Spleen (tissue), 11 donors: ENCODE measurements around the gene RHOBTB1. TPM values are rescaled to one million over a fixed set of nuclear protein-coding genes. Genes with fewer than 3 reads are reported as not detected.

Experiments used
- DNase-seq: peaks from one replicate; pipeline ENCODE4 v3.0.0-alpha.2; 2020
- H3K27ac ChIP-seq, 8 donors: fragments of 200-600 bp; sonication (generic) in 7 of 8; 1 replicate in 4 of 8; 2 replicates in 4 of 8; pipeline versions ENCODE4 v1.5.0 to v1.8.0; 2016 to 2021; ENCODE audit warnings: inconsistent platforms in 4 of 8, mild to moderate bottlenecking in 4 of 8, moderate library complexity in 1 of 8
- H3K27me3 ChIP-seq, 7 donors: fragments of 200-600 bp; sonication (generic) in 6 of 7; replicated peaks in 1 of 7; 1 replicate in 4 of 7; 2 replicates in 3 of 7; pipeline versions ENCODE4 v1.5.0 to v1.8.0; 2016 to 2021; ENCODE audit warnings: inconsistent platforms in 3 of 7, mild to moderate bottlenecking in 1 of 7
- H3K36me3 ChIP-seq, 6 donors: fragments of 200-600 bp; sonication (generic) in 5 of 6; 1 replicate in 4 of 6; 2 replicates in 2 of 6; pipeline versions ENCODE4 v1.5.0 to v1.8.0; 2016 to 2021; ENCODE audit warnings: inconsistent platforms in 2 of 6
- H3K4me1 ChIP-seq, 6 donors: fragments of 200-600 bp; sonication (generic) in 5 of 6; 1 replicate in 3 of 6; 2 replicates in 3 of 6; pipeline versions ENCODE4 v1.5.0 to v1.8.0; 2016 to 2021; ENCODE audit warnings: inconsistent platforms in 3 of 6
- H3K4me3 ChIP-seq, 8 donors: fragments of 200-600 bp; sonication (generic) in 7 of 8; 1 replicate in 4 of 8; 2 replicates in 4 of 8; pipeline versions ENCODE4 v1.5.0 to v1.8.0; 2016 to 2021; ENCODE audit warnings: inconsistent platforms in 4 of 8, mild to moderate bottlenecking in 4 of 8, moderate library complexity in 2 of 8
- H3K9me3 ChIP-seq, 8 donors: fragments of 200-600 bp; sonication (generic) in 7 of 8; 1 replicate in 4 of 8; 2 replicates in 4 of 8; pipeline versions ENCODE4 v1.5.0 to v1.8.0; 2016 to 2021; ENCODE audit warnings: inconsistent platforms in 4 of 8
- POLR2A ChIP-seq, 3 donors: fragments of 450-650 bp; IDR thresholded peaks; one replicate each; pipeline ENCODE4 v1.5.1; 2017; ENCODE audit warnings: antibody characterized with exemption in 3 of 3, mild to moderate bottlenecking in 1 of 3
- POLR2AphosphoS5 ChIP-seq, 3 donors: sonication (generic); formaldehyde crosslinking; IDR thresholded peaks; one replicate each; pipeline ENCODE4 v1.5.1; 2017; ENCODE audit warnings: antibody characterized with exemption in 3 of 3
- WGBS, 5 donors: extraction: QIAGEN DNeasy Blood & Tissue Kit in 3 of 5; methylation state at CpG; one replicate each; pipeline versions ENCODE4 v1.1.5 to v1.1.7; 2013 to 2018; 5-methylcytosine and 5-hydroxymethylcytosine counted together
- intact Hi-C: fragments of 100-400 bp; cut with DNase I; formaldehyde crosslinking; loops from one replicate; pipeline ENCODE4 v1.15.0; 2023; ENCODE audit warnings: low total_unique reads
- polyA plus RNA-seq, 3 donors: library from polyadenylated mRNA; stranded (reverse); fragments of 200-250 nt; gene quantifications; one replicate each; pipeline ENCODE4 v1.2.1, GENCODE V29; 2013
- total RNA-seq, 7 donors: library from RNA; depleted of rRNA in 3 of 7; stranded (reverse); fragments of >200 nt in 3 of 7; fragmentation: NEBNext Ultra II Directional in 4 of 7; extraction: Animal tissue kit (Norgen Biotek cat#: 25700) in 4 of 7; gene quantifications; one replicate each; pipeline versions ENCODE4 v1.1.0 to v1.2.1, GENCODE V29; 2016 to 2021
- TF ChIP-seq, protein P1 (sequence below), 11 experiments: fragments of 200-600 bp in 7 of 11; fragments of 450-650 bp in 4 of 11; sonication (generic) in 4 of 11; IDR thresholded peaks in 8 of 11; conservative IDR thresholded peaks in 3 of 11; 1 replicate in 7 of 11; 2 replicates in 4 of 11; pipeline versions ENCODE4 v1.4.0 to v1.8.0; 2016 to 2021; ENCODE audit warnings: antibody characterized with exemption in 11 of 11, inconsistent platforms in 4 of 11, mild to moderate bottlenecking in 1 of 11
- donor health status: healthy with polysubstance abuse.
- donor health status: DM: no; HTN: no; CAD: no; lungs with moderate emphysema.
- donor health status: DM: no; HTN: no; CAD: no.
- donor health status: Bipolar disorder and iron deficiency.
- donor health status: healthy.
- donor health status: DM: no; HTN: no; CAD: no.
- donor health status: DM: yes; HTN: yes; CAD: no.

The RHOBTB1 gene
- total and polyA plus RNA-seq, 10 donors = 4.9 to 49.2 (median 20.6) TPM

DNA sequence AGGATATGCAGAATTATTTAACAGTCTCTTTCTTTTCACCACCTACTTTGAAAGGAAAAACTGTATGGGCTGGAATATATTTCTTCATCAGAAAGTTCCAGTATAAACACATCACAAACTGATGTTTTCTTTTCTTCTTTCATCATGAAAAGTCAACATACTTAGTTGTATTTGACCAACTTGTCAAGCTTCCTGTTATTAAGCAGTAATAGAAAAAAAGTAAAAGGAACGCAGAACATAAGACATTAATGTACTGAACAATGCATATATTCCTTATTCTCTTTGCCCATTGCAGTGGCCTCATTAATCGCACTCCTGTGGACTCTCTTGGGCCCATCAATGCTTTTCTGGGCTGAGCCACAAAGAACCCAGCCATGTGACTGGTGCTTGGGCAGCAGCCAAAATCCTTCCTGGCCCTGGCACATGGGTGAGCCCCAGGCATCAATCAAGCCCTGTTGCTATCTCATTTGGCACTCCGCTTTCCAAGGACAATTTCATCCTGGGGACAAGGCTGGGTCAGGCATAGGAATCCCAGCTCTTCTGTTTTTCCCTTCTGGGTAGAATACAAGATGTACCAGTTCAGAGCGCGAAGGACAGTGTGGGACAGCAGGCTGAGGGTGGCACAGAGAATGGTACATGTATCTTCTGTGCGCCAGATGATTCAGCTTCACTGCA, 42.3 kb downstream of the RHOBTB1 start:
- peak; percentile 83 for DNase-seq

DNA sequence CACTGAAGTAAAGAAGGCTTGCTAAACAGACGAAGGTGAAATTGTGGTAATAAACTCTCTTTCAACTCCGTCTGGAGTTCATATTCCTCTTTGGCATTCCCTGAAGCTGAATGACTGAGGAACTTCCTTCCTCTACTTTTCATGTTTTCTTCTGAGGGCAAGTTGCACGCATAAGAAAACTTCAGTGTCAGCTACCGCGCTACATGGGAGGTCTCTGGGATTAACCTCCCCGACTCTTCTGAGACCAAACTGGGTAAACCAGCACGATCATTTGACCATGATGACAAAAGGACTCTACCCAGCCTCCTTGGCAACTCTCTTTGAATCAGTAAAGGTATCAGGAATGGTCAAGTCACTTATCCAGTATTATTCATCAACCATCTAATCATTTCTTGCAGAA, 44.7 kb downstream of the RHOBTB1 start:
- no peak for TF ChIP-seq POLR2AphosphoS5 (IDR thresholded peaks at IDR 0.05)
- TF ChIP-seq, protein P1, sequence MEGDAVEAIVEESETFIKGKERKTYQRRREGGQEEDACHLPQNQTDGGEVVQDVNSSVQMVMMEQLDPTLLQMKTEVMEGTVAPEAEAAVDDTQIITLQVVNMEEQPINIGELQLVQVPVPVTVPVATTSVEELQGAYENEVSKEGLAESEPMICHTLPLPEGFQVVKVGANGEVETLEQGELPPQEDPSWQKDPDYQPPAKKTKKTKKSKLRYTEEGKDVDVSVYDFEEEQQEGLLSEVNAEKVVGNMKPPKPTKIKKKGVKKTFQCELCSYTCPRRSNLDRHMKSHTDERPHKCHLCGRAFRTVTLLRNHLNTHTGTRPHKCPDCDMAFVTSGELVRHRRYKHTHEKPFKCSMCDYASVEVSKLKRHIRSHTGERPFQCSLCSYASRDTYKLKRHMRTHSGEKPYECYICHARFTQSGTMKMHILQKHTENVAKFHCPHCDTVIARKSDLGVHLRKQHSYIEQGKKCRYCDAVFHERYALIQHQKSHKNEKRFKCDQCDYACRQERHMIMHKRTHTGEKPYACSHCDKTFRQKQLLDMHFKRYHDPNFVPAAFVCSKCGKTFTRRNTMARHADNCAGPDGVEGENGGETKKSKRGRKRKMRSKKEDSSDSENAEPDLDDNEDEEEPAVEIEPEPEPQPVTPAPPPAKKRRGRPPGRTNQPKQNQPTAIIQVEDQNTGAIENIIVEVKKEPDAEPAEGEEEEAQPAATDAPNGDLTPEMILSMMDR (IDR thresholded peaks at IDR 0.05 in 8 of 11, conservative IDR thresholded peaks at IDR 0.05 in 3 of 11) = no peak
- TF ChIP-seq POLR2A (IDR thresholded peaks at IDR 0.05) = no peak
- no peak overlapping the region for H3K4me3 ChIP-seq
- 69 to 87% (median 87%) methylated on average over 7 of the region's 7 CpGs for WGBS, 5 donors
- H3K27ac ChIP-seq = no peak overlapping the region
- H3K27me3 ChIP-seq = no peaks in the 10 kb centered on the region
- DNase-seq = no peak
- intact Hi-C loops = no loop called here
- peaks cover 0 to 13% (median 5%) of the 10 kb centered on the region in 6 donors for H3K4me1 ChIP-seq
- H3K36me3 ChIP-seq = peaks cover 0 to 4% (median 0%) of the 10 kb centered on the region in 6 donors
- no peaks in the 10 kb centered on the region for H3K9me3 ChIP-seq

More for the DNA sequence above, 42.3 kb downstream of the RHOBTB1 start:
- peaks cover 0 to 6% (median 3%) of the 10 kb centered on the region in 8 donors for H3K9me3 ChIP-seq
- peak in 2 of 3 donors; percentile 76 to 86 for TF ChIP-seq POLR2AphosphoS5 (IDR thresholded peaks at IDR 0.05)
- TF ChIP-seq, protein P1 (IDR thresholded peaks at IDR 0.05 in 8 of 11, conservative IDR thresholded peaks at IDR 0.05 in 3 of 11) = no peak
- TF ChIP-seq POLR2A (IDR thresholded peaks at IDR 0.05) = no peak
- intact Hi-C loops = no loop called here
- 67 to 87% (median 79%) methylated on average over 6 of the region's 6 CpGs for WGBS, 5 donors
- H3K36me3 ChIP-seq = peaks cover 0 to 4% (median 0%) of the 10 kb centered on the region in 6 donors
- peaks cover 0 to 13% (median 4%) of the 10 kb centered on the region in 6 donors for H3K4me1 ChIP-seq
- no peaks in the 10 kb centered on the region for H3K27me3 ChIP-seq
- no peak overlapping the region for H3K4me3 ChIP-seq
- H3K27ac ChIP-seq = peak overlapping the region in 7 of 8 donors; percentile 19 to 58 (median 45)

DNA sequence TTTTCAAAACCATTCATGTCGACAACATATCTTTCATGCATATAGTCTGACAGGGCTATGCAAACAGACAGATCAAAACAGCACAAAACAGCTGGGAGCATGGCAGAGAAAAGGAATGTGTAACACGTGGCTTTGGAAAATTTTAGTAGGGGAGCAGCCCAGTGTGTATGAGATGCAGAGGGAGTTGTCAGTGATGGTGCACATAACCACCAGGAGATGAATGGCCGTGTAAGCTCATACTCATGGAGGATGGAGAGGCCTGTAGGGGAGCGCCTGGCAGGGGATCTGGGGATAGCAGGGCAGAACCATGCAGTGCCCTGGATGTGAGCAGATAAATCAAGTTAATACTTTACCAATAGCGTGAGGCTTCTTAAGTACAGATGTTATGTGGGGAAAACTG, 45.7 kb downstream of the RHOBTB1 start:
- no peaks in the 10 kb centered on the region for H3K9me3 ChIP-seq
- H3K27ac ChIP-seq = no peak overlapping the region
- H3K27me3 ChIP-seq = no peaks in the 10 kb centered on the region
- TF ChIP-seq, protein P1 (IDR thresholded peaks at IDR 0.05 in 8 of 11, conservative IDR thresholded peaks at IDR 0.05 in 3 of 11) = no peak
- TF ChIP-seq POLR2AphosphoS5 (IDR thresholded peaks at IDR 0.05) (no peak), POLR2A (IDR thresholded peaks at IDR 0.05) (no peak)
- WGBS, 5 donors = 56 to 90% (median 80%) methylated on average over 5 of the region's 5 CpGs
- peaks cover 0 to 13% (median 5%) of the 10 kb centered on the region in 6 donors for H3K4me1 ChIP-seq
- intact Hi-C loops = no loop called here
- H3K4me3 ChIP-seq = no peak overlapping the region
- peaks cover 0 to 4% (median 0%) of the 10 kb centered on the region in 6 donors for H3K36me3 ChIP-seq
- DNase-seq = no peak

DNA sequence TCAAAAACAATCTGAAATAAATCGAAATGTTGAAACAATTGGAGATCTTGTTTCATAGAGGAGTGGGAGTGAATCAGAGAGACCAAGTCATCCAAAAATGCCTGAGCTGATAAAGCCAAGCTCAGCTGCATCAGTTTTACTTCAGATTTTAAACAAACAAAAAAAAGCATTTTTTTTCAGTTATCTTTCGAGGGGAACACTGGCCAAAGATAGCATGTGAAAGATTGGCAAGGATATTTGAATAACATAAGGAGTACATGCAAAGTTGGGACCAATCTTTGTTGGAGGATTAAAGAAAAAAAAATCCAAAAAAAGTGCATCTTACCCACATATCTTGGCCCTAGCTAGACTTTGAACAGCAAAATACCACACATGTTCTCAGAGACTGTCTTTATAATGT, 47.2 kb downstream of the RHOBTB1 start:
- peaks cover 0 to 4% (median 0%) of the 10 kb centered on the region in 6 donors for H3K36me3 ChIP-seq
- no peak overlapping the region for H3K4me3 ChIP-seq
- no peak overlapping the region for H3K27ac ChIP-seq
- intact Hi-C loops = no loop called here
- H3K27me3 ChIP-seq = no peaks in the 10 kb centered on the region
- no peak for TF ChIP-seq POLR2A (IDR thresholded peaks at IDR 0.05)
- TF ChIP-seq, protein P1 (IDR thresholded peaks at IDR 0.05 in 8 of 11, conservative IDR thresholded peaks at IDR 0.05 in 3 of 11) = no peak
- TF ChIP-seq POLR2AphosphoS5 (IDR thresholded peaks at IDR 0.05) = no peak
- H3K4me1 ChIP-seq = peaks cover 0 to 13% (median 2%) of the 10 kb centered on the region in 6 donors
- H3K9me3 ChIP-seq = no peaks in the 10 kb centered on the region
- no peak for DNase-seq
- 58 to 82% (median 74%) methylated on average over 2 of the region's 2 CpGs for WGBS, 5 donors
